GM18526 (cell line): Measurements from ENCODE around the gene PYDC2.

Experiments used
- POLR2A ChIP-seq: IDR thresholded peaks from 3 replicates; pipeline ENCODE4 v1.6.1; 2011; ENCODE audit not compliant: insufficient read length; ENCODE audit errors: extremely low read depth

The PYDC2 gene

GRCh38 chr3:191440532-191440931 lies 20.4 kb upstream of the PYDC2 start:
- no peak for TF ChIP-seq POLR2A

GRCh38 chr3:191441687-191442086 lies 19.3 kb upstream of the PYDC2 start:
- no peak for TF ChIP-seq POLR2A

- no peak for TF ChIP-seq POLR2A
Observed at GRCh38 chr3:191444569-191444968, 16.4 kb upstream of the PYDC2 start.

GRCh38 chr3:191449256-191449655 lies 11.7 kb upstream of the PYDC2 start:
- TF ChIP-seq POLR2A: no peak

GRCh38 chr3:191455257-191455952 lies 5.6 kb upstream of the PYDC2 start:
- TF ChIP-seq POLR2A: no peak

- no peak for TF ChIP-seq POLR2A
Observed at GRCh38 chr3:191460360-191460759, 603 bp upstream of the PYDC2 start.

- TF ChIP-seq POLR2A: no peak
Observed at GRCh38 chr3:191470080-191470479, 9.1 kb downstream of the PYDC2 start.

GRCh38 chr3:191470545-191470944 lies 9.6 kb downstream of the PYDC2 start:
- no peak for TF ChIP-seq POLR2A

GRCh38 chr3:191473661-191474198 lies 12.8 kb downstream of the PYDC2 start:
- no peak for TF ChIP-seq POLR2A

GRCh38 chr3:191476066-191476772 lies 15.3 kb downstream of the PYDC2 start:
- TF ChIP-seq POLR2A: no peak

- no peak for TF ChIP-seq POLR2A
Observed at GRCh38 chr3:191484461-191484860, 23.5 kb downstream of the PYDC2 start.

GRCh38 chr3:191492601-191493000 lies 31.6 kb downstream of the PYDC2 start:
- TF ChIP-seq POLR2A: no peak

GRCh38 chr3:191493336-191493735 lies 32.4 kb downstream of the PYDC2 start:
- no peak for TF ChIP-seq POLR2A

- TF ChIP-seq POLR2A: no peak
Observed at GRCh38 chr3:191499307-191500080, 38.5 kb downstream of the PYDC2 start.

GRCh38 chr3:191500892-191501291 lies 39.9 kb downstream of the PYDC2 start:
- TF ChIP-seq POLR2A: no peak

- TF ChIP-seq POLR2A: no peak
Observed at GRCh38 chr3:191502583-191502982, 41.6 kb downstream of the PYDC2 start.
